GM12875 (cell line): ENCODE data around the gene CCBE1.

Source experiments
- H3K4me3 ChIP-seq: one replicate; pipeline ENCODE4 v1.5.1; 2011; ENCODE audit warnings: low read depth, low read length, control low read depth
- TF ChIP-seq, protein P1 (sequence below): IDR thresholded peaks from 2 replicates; pipeline ENCODE4 v1.5.1; 2011; ENCODE audit warnings: low read depth, mild to moderate bottlenecking, control low read depth, inconsistent platforms, low read length, moderate library complexity, borderline replicate concordance; ENCODE audit not compliant: insufficient read depth

CCBE1 gene

DNA sequence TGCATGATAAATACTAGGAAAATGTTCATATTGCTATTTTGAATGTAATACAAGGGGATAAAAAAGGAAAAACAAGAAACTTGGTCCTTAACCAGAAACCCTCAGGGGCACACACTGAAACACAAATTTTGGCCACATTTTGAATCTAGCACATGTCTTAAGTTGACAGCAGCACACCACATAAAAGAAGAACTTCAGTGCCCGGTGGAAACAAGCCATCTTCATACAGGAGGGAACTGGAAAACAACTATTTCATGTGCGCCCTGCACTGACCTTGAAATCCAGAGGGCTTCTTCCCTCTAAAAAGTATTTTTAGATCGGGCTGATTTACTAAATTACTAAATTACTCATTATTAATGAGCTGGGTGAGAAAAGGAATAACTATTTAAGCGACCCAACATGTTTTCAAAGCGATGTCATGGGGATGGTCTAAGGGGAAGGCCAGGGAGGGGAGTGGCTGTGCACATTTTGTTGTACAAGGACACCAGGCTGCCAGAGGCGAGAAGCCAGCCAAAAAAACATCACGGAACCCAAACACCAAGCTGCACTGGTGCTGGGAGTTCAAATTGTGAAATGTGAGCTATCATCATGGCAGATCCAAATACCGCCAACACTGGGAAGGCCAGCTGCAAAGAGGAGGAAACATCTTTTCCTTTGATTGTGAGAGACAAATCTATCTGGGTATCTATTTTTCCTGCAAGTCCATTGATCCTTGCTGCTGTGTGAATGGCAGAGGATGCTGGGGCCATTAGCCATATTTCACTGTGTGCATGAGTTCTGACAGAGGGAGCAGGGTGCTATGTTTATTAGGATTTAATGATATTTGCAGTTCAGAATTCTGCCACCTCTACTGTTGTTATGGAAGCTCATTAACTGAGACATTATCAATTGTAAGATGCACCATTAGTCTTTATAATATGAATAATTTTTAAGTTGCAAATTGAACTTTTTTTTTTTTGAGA, 187.5 kb downstream of the CCBE1 start:
- H3K4me3 ChIP-seq = no peak overlapping the region
- TF ChIP-seq, protein P1, sequence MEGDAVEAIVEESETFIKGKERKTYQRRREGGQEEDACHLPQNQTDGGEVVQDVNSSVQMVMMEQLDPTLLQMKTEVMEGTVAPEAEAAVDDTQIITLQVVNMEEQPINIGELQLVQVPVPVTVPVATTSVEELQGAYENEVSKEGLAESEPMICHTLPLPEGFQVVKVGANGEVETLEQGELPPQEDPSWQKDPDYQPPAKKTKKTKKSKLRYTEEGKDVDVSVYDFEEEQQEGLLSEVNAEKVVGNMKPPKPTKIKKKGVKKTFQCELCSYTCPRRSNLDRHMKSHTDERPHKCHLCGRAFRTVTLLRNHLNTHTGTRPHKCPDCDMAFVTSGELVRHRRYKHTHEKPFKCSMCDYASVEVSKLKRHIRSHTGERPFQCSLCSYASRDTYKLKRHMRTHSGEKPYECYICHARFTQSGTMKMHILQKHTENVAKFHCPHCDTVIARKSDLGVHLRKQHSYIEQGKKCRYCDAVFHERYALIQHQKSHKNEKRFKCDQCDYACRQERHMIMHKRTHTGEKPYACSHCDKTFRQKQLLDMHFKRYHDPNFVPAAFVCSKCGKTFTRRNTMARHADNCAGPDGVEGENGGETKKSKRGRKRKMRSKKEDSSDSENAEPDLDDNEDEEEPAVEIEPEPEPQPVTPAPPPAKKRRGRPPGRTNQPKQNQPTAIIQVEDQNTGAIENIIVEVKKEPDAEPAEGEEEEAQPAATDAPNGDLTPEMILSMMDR = no peak

DNA sequence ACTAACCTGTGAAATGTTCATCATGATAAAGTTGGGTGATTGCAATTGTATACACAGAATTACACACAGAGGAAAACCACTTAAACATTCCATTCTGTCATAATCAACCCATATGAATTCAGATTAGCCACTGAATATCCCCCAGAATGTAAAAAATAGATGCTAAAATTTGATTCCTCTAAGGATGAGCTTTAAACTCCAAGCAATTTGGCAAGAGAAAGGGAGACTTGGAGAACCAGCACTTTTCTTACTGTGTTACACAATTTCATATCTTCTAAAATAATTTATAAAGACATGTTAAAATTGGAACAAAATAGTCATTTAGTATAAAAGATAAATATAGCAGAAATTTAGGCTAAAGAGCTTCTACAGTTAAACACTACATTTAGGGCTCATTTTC, 191.9 kb downstream of the CCBE1 start:
- TF ChIP-seq, protein P1 = no peak

DNA sequence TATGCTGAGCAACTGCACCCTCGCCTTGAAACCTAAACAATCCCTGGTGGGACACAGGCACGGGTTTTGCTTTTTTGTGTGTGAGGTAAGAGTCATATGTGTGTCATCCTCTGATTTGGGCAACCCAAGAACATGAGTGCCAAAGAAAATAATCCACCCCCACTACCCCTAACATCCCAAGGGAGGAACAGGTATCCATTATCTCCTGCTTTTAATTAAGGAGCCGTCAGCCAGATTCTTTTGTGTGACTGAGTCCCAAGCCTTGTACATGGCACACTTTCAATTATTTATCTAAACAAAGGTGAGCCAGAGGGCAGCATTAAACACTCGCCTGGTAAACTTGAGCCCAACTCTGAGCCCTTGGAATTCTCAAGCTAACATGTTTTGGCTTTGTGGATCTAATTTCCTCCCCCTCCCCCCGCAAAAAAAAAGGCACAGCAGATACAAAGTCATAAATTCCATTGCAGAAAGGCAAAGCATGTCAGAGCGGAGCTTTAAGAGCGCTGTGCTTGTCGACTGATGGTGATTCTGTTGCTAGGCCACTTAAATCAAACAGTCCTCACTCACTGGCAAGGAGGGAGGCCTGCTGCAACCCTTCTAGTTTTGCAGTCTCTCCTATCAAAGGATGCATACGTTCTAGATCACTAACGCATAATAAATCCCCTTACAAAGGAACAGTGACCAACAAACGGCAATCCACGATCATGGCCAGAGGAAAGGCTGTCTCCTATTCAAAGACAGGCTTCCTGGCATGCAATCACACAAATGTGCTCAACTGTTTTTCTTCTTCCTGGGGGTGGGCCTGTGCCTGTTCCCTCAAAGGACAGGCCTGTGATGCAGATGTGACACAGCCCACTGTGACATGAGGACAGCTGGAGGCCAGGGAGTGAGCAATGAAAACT, 194.7 kb downstream of the CCBE1 start:
- TF ChIP-seq, protein P1 = no peak
- H3K4me3 ChIP-seq = no peak overlapping the region

More for the DNA sequence above, 191.9 kb downstream of the CCBE1 start:
- H3K4me3 ChIP-seq = no peak overlapping the region

DNA sequence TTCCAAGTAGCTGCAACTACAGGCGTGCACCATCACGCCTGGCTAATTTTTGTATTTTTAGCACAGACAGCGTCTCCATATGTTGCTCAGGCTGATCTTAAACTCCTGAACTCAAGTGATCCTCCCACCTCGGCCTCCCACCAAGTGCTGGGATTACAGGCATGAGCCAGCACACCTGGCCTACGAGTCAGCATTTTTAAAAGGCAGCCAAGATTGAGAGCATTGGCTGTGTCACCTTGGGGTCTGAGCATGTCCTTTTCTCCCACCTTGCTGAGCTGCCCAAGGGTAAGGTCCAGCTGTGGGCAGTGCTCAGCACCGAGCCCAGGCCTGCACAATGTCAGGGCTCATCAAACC, 195.3 kb downstream of the CCBE1 start:
- H3K4me3 ChIP-seq = no peak overlapping the region
- TF ChIP-seq, protein P1 = no peak

- no peak overlapping the region for H3K4me3 ChIP-seq
- TF ChIP-seq, protein P1 = no peak
Observed at GRCh38 chr18:59500765-59501164, 196.5 kb downstream of the CCBE1 start.

DNA sequence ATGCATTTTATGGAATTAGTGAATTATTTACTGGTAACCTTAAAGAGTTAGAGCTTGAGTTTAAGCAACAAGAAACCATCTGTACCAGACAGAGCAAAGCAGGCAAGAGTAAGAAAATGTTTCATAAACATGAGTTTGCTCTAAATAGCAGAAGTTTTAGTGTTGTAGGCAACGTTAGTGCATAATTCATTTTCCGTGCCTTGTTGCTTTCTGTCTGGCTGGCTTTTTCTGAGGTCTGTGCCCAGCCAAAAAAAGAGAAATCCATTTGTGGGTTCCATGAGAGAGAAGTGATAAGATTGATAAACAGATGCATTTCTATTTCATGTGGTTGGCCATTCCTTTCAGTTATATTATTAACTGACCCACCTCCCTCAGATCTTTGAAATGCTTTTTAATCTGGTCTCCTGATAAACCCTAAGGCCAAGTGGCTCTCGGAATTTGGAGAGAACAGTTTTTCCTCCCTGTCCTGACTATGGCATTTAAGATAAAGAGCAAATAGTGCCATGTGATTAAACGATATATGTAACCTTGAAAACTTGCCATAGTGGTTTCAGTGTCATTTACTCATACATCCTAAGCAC, 198.6 kb downstream of the CCBE1 start:
- TF ChIP-seq, protein P1 = no peak
- H3K4me3 ChIP-seq = no peak overlapping the region
